Thoracic aorta (tissue), 2 donors: ENCODE data around the gene PRDM16. TPM values are rescaled to one million over a fixed set of nuclear protein-coding genes. Genes with fewer than 3 reads are reported as not detected.

Experiments
- ATAC-seq: fragments of 150-250 bp; one replicate; pipeline ENCODE4 v1.8.0; 2017; ENCODE audit warnings: low read depth; ENCODE audit not compliant: insufficient number of reproducible peaks, low FRiP score
- DNase-seq: peaks from one replicate; pipeline ENCODE4 v3.0.0-alpha.2; 2020; ENCODE audit warnings: low spot score
- H3K27ac ChIP-seq, 2 donors: fragments of 200-600 bp; sonication (generic); 1 replicate in 1 of 2; 2 replicates in 1 of 2; pipeline ENCODE4 v1.5.1; 2016; ENCODE audit warnings: mild to moderate bottlenecking in 2 of 2, moderate library complexity in 2 of 2
- H3K27me3 ChIP-seq: fragments of 200-600 bp; sonication (generic); replicated peaks from 2 replicates; pipeline ENCODE4 v1.6.0; 2016; ENCODE audit warnings: mild to moderate bottlenecking; ENCODE audit not compliant: insufficient read depth
- H3K36me3 ChIP-seq: fragments of 200-600 bp; sonication (generic); one replicate; pipeline ENCODE4 v1.5.1; 2016
- H3K4me1 ChIP-seq, 2 donors: fragments of 200-600 bp; sonication (generic); 1 replicate in 1 of 2; 2 replicates in 1 of 2; pipeline versions ENCODE4 v1.5.1 to v1.6.0; 2016; ENCODE audit warnings: low read depth in 2 of 2, mild to moderate bottlenecking in 1 of 2; ENCODE audit not compliant: control insufficient read depth in 1 of 2
- H3K4me3 ChIP-seq: fragments of 200-600 bp; sonication (generic); 2 replicates; pipeline ENCODE4 v1.5.1; 2016; ENCODE audit warnings: mild to moderate bottlenecking
- H3K9me3 ChIP-seq: fragments of 200-600 bp; sonication (generic); 2 replicates; pipeline ENCODE4 v1.5.1; 2016
- total RNA-seq, 2 donors: library from RNA; depleted of rRNA; stranded (reverse); fragments of >200 nt; gene quantifications; one replicate each; pipeline versions ENCODE4 v1.1.0 to v1.2.3, GENCODE V29; 2016
- TF ChIP-seq, protein P1 (sequence below): fragments of 200-600 bp; sonication (generic); IDR thresholded peaks from one replicate; pipeline ENCODE4 v1.5.1; 2019; ENCODE audit warnings: antibody characterized with exemption

The PRDM16 gene
- total RNA-seq, 2 donors from 2014 or later, result 68.9 to 85.4 TPM

DNA sequence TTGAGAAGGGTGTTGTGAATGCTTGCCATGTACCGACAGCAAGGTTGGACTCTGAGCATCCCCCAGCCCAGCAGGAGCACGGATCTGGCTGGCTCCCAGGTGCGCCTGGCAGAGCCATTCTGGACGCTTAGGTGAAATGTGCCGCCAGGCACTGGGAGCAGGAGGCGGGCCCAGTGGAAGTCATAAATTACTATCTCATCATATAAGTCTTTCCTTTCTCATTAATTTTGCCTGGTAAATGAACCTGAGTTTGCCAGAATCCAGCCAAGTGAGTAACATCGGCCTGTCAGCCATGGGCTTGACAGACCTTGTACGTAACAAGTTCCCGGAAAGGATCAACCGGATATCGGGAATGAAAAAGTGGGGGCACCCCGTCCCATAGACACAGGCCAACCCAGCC lies 206.0 kb downstream of the PRDM16 start:
- TF ChIP-seq, protein P1, sequence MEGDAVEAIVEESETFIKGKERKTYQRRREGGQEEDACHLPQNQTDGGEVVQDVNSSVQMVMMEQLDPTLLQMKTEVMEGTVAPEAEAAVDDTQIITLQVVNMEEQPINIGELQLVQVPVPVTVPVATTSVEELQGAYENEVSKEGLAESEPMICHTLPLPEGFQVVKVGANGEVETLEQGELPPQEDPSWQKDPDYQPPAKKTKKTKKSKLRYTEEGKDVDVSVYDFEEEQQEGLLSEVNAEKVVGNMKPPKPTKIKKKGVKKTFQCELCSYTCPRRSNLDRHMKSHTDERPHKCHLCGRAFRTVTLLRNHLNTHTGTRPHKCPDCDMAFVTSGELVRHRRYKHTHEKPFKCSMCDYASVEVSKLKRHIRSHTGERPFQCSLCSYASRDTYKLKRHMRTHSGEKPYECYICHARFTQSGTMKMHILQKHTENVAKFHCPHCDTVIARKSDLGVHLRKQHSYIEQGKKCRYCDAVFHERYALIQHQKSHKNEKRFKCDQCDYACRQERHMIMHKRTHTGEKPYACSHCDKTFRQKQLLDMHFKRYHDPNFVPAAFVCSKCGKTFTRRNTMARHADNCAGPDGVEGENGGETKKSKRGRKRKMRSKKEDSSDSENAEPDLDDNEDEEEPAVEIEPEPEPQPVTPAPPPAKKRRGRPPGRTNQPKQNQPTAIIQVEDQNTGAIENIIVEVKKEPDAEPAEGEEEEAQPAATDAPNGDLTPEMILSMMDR, result no peak
- peak overlapping the region; percentile 90 to 93 for H3K27ac ChIP-seq
- H3K4me3 ChIP-seq, result peak overlapping the region; percentile 3
- no peak for ATAC-seq
- H3K36me3 ChIP-seq, result no peaks in the 10 kb centered on the region
- peaks cover 24 to 69% of the 10 kb centered on the region in 2 donors for H3K4me1 ChIP-seq
- no peaks in the 10 kb centered on the region for H3K9me3 ChIP-seq
- no peak for DNase-seq
- no peaks in the 10 kb centered on the region for H3K27me3 ChIP-seq

DNA sequence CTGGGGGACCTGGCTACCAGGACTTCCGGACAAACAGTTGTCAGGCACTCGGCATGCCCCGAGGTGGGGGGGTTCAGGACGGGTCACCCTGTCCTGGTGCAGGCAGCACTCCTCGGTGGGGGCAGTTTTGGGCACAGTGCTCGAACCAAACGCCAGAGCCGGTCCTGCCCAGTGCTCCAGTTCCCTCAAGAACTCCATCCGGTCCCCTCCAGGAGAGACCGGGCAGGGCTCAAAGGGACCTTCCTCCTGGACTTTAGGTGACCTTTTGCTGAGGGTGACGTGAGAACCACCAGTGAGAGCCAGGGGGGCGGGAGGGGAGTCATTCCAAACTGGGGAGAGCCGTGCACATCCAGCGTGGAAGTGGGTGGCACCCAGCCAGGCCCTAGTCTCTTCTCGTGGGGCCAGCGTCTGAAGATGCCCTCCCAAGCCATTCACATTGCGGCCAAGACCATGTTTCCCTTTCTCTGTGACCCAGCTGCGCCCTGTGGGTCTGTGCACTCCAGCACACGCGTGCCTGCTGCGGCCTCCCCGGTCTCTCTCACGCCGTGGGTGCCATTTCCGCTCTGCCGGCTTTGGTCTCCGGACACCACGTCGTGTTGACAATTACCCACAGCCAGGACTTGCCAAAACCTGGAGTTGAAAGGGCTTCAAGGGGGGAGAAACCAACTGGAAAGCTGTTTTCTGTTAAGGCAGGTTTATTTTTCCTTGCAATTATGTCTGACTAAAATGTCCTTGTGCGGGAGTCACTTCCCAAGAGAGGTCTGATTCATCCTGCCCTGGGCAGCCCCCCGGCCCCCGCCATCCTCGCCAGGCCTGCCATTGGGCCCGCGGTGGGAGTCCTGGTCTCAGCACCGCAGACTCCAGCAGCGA lies 206.7 kb downstream of the PRDM16 start:
- no peaks in the 10 kb centered on the region for H3K36me3 ChIP-seq
- H3K9me3 ChIP-seq, result no peaks in the 10 kb centered on the region
- H3K27ac ChIP-seq, result peak overlapping the region; percentile 90 to 93
- peak overlapping the region; percentile 3 for H3K4me3 ChIP-seq
- TF ChIP-seq, protein P1, result no peak
- DNase-seq (peak; percentile 47), ATAC-seq (peak; percentile 66)
- H3K27me3 ChIP-seq, result no peaks in the 10 kb centered on the region
- peaks cover 24 to 76% of the 10 kb centered on the region in 2 donors for H3K4me1 ChIP-seq

DNA sequence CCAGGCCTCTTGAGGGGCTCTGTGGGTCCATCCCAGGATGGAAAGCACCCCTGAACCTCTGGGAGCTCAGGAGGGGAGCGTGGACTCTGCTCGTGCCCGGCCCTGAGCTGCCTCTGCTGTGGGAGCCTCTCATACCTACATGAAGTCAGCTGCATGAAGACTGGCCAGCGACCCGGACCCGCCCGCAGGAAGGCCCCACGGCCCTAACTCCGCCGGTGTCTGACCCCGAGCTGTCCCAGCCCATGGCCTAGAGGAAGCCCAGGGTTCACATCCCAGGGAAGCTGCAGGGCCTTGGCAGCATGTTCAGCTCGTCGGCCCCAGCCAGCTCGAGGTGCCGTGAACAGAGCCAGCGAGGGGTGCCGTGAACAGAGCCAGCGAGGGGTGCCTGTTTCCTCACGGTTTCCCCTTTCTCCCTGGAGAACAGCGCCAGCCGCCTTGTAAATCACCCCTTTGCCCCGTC lies 207.4 kb downstream of the PRDM16 start:
- no peak for DNase-seq
- Histone ChIP-seq H3K9me3 (no peaks in the 10 kb centered on the region), H3K36me3 (no peaks in the 10 kb centered on the region), H3K4me1 (peaks cover 19 to 75% of the 10 kb centered on the region in 2 donors), H3K27me3 (no peaks in the 10 kb centered on the region), H3K27ac (peak overlapping the region; percentile 90 to 93), H3K4me3 (peak overlapping the region; percentile 3)
- ATAC-seq, result no peak
- TF ChIP-seq, protein P1, result no peak

DNA sequence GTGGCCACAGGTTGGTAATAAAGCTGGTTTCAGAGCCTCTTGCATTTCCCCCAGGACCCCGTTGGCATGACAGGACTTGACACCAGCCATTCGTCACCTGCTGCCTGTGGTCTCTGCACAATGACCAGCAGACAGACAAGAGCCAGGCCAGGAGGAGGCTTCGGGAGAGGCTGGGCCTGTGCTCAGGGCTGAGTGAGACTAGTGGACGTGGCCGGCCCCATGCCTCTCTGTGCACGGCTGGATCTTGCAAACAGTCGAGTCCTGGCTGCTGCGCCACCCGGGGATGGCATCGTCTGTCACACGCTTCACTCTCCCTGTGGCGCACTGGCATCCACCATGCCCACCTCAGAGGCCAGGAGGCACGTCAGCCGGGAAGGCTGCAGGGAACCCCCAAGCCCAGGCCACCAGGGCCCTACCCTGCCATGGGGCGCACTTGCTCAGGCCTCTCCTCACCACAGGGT lies 208.0 kb downstream of the PRDM16 start:
- ATAC-seq, result no peak
- TF ChIP-seq, protein P1, result no peak
- no peaks in the 10 kb centered on the region for H3K36me3 ChIP-seq
- H3K4me3 ChIP-seq, result no peak overlapping the region
- DNase-seq, result no peak
- H3K27ac ChIP-seq, result peak overlapping the region; percentile 90 to 93
- H3K4me1 ChIP-seq, result peaks cover 18 to 73% of the 10 kb centered on the region in 2 donors
- H3K9me3 ChIP-seq, result no peaks in the 10 kb centered on the region
- no peaks in the 10 kb centered on the region for H3K27me3 ChIP-seq

DNA sequence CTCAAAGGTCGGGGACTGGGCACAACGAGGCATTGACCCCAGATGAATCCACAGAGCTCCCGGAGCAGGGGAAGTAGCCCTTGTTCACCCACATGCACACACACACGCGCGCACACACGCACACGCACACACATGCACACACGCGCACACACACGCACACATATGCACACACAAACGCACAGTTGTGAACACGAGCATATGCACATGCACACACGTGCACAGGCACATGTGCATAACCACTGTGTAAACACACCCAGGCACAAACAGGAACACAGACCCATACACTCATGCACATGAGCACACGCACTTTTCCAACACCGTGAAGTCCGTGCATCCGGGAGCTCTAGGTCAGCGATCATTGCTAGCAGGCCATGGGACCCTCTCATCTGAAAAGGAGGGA lies 208.6 kb downstream of the PRDM16 start:
- H3K27ac ChIP-seq, result peak overlapping the region in 1 of 2 donors; percentile 90
- H3K4me1 ChIP-seq, result peaks cover 18 to 73% of the 10 kb centered on the region in 2 donors
- H3K27me3 ChIP-seq, result no peaks in the 10 kb centered on the region

More for the DNA sequence above, 208.6 kb downstream of the PRDM16 start:
- Histone ChIP-seq H3K36me3 (no peaks in the 10 kb centered on the region), H3K9me3 (no peaks in the 10 kb centered on the region), H3K4me3 (no peak overlapping the region)
- ATAC-seq (no peak), DNase-seq (no peak)
- TF ChIP-seq, protein P1, result no peak
